Bone marrow (tissue), 2 donors: Measurements from ENCODE around the gene RCE1.

Experiments used
- DNase-seq, 2 donors: peaks; one replicate each; lab custom pipeline; 2025; lab: John Stamatoyannopoulos, UW

Gene RCE1

GRCh38 chr11:66857234-66857926 lies 14.1 kb downstream of the RCE1 start:
- DNase-seq = no peak

GRCh38 chr11:66857927-66858185 lies 14.6 kb downstream of the RCE1 start:
- DNase-seq = no peak

GRCh38 chr11:66858186-66858938 lies 15.1 kb downstream of the RCE1 start:
- no peak for DNase-seq

GRCh38 chr11:66858939-66859685 lies 15.9 kb downstream of the RCE1 start:
- DNase-seq = no peak

GRCh38 chr11:66859686-66860448 lies 16.6 kb downstream of the RCE1 start:
- no peak for DNase-seq

GRCh38 chr11:66860449-66860831 lies 17.2 kb downstream of the RCE1 start:
- DNase-seq = no peak

GRCh38 chr11:66861038-66861773 lies 18.0 kb downstream of the RCE1 start:
- no peak for DNase-seq

GRCh38 chr11:66861774-66862558 lies 18.7 kb downstream of the RCE1 start:
- DNase-seq = no peak

GRCh38 chr11:66862559-66863037 lies 19.4 kb downstream of the RCE1 start:
- no peak for DNase-seq

- DNase-seq = no peak
These were observed 20.3 kb downstream of the RCE1 start for GRCh38 chr11:66863428-66864125.

GRCh38 chr11:66864172-66864901 lies 21.1 kb downstream of the RCE1 start:
- DNase-seq = no peak

- no peak for DNase-seq
These were observed 21.9 kb downstream of the RCE1 start for GRCh38 chr11:66864924-66865697.

- no peak for DNase-seq
These were observed 22.8 kb downstream of the RCE1 start for GRCh38 chr11:66866007-66866406.

GRCh38 chr11:66866511-66866986 lies 23.3 kb downstream of the RCE1 start:
- DNase-seq = no peak

- DNase-seq = no peak
These were observed 24.3 kb downstream of the RCE1 start for GRCh38 chr11:66867425-66868040.

GRCh38 chr11:66868082-66868725 lies 25.0 kb downstream of the RCE1 start:
- DNase-seq = no peak
